GM19438 (cell line): ENCODE measurements around the gene AKAP7.
"Not testable (repeated sequence)": the region's sequence is repeated elsewhere in the genome, so short reads cannot be mapped to it uniquely, and the experiment has no call there.

Source experiments
- ATAC-seq: cut with Tn5 transposase; IDR thresholded peaks from one replicate; pipeline ENCODE4 v1.9.1; 2021; ENCODE audit warnings: low read depth; ENCODE audit not compliant: unreplicated experiment

Gene AKAP7

DNA sequence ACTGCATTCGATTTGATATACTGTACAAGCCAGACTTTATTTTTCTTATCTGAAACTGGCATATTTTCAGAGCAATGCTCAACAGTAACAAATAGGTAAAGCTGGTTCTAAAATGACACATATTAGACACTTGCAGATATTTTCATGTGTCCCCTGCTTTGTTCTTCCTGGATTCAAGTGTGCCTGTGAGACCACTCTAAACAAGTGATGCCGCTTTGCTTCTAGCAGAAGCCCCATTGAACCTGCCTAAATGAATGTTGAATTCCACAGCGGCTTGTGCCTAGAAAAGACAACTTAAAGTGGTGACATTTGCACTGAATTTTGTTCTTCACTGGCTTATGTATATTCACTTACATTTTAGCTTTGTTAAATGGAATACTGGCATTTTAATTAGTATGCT lies 115.7 kb downstream of the AKAP7 start:
- ATAC-seq = no peak

DNA sequence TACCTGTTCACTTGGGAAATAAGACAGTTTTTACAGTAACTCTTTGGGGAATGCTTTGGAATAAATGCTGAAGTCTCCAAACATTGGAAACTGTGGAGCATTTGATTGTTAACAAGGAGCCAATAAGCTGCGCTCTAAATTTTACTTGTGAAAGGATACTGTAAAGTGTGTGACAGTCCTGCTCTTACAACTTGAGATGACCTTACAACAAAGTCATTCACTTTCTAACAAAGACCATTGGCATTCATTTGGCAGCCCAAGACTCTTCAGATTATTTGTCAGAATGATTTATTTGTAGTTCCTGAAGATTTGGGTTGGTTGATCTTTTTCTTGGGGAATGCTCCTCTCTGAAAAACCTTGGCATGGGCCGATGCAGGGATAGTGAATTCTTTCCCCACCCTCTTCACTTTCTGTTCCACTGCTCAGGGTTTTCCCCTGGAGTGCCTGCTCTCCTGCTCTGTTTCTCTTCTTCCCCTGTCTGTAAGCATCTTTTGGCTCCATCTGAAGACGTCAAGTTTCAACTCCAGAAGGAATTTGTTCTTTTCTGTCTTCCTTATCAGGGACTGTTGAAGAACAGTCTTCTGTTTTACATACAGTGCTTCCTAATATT lies 116.4 kb downstream of the AKAP7 start:
- no peak for ATAC-seq

DNA sequence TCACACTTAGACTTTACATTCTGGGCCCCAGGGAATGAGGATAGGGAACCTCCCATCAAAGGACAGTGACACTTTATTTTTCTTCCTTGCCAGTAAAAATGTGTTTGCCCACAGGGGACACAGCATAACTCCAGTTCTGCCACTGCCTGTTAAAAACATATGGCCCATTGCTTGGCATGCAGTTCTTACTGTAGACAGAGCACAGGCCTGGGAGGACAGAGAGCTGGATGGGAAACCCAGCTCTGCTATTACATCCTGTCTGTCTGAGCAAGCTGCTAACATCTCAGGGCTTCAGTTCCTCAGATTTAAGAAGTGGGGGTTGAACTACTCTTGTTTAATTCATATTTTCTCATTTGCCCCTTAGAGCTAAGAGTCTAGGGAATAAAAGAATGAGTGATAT lies 120.2 kb downstream of the AKAP7 start:
- ATAC-seq = no peak

DNA sequence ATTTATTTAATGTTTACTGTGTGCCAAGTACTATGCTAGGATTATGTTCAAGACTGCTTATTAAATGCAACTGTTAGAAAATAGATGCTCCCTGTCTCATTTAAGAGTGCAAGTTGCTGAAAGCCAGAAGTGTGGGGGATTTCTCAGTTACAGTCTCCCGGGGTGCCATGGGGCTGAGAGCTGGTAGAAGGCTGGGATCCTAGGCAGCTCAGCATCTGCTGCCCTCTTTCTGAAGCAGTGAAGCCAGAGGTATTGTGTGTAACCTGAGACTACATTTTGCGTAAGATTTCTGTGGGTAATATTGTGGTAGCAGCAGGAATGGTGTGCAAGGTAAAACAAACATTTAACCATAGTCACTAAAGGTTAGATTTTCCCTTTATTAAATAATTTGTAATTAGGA lies 120.6 kb downstream of the AKAP7 start:
- no peak for ATAC-seq

DNA sequence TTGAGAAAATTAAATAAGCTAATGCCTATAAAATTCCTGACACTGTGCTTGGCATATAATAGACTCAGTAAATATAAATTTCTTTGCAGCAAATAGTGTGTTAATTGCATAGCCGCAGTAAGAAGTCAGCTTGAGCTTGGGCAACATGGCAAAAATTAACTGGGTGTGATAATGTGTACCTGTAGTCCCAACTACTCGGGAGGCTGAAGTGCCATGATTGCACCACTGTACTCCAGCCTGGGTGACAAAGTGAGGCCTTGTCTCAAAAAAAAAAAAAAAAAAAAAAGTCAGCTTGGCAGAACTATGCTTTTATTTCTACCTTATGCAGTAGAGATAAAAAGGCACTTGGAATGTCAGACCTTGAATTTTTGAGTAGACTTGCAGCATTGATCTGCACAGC lies 121.8 kb downstream of the AKAP7 start:
- ATAC-seq = no peak

DNA sequence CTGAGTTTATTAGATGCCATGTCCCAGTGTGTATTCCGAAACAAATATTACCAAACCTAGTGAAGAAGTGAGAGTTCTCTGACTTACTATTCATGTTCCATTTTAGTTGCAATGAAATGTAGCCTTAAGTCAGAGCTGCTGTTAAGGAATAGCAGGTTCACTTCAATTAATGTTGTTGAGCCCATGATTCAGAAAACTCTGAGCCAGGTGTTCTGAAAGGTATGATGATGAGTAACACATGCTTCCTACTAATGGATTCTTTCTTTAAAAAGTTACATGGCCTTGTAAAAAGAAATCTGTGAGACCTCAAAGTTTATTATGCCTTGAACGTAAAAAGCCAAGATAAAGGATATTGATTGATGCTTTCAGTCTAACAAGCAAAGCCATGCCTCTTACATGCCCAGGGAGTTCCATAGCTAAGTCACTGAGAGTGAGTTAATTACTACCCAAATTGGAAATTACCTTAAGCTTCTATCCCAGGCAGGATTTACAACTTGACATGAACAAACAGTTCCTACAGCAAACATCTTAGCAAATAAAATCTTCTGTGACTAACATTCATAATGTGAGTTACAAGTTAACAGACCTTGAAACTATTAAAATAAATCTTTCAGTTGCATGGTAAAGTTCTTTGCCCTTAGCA lies 122.9 kb downstream of the AKAP7 start:
- no peak for ATAC-seq

DNA sequence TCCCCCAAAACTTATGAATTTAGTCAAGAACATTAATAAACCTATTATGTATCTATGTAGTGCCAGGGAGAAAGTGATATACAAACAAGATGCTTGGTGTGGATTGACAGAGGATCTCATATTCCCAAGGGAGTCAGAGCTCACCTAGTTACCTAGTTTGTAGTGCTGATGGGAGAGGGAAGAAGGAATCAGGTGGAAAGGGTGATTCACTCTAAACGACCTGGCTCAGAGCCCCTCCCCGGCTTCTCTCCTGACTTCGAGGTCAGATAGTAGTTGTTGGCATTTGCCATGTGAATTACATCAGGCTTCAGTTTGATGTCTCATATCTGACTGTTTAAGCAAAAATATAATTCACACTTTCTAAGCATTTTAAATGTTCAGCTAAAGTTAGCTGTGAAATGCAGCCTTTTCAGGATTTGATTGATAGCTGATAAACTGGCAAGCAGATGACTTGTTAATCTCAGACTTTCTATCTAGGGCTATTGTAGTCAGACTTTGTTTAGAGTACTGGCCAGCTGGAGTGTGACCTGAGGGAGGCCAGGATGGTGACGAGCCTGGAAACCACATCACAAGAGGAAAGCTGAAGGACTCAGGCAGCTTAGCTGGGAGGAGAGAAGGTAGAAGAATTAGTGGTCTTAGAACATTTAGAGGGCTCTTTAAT lies 123.7 kb downstream of the AKAP7 start:
- no peak for ATAC-seq

DNA sequence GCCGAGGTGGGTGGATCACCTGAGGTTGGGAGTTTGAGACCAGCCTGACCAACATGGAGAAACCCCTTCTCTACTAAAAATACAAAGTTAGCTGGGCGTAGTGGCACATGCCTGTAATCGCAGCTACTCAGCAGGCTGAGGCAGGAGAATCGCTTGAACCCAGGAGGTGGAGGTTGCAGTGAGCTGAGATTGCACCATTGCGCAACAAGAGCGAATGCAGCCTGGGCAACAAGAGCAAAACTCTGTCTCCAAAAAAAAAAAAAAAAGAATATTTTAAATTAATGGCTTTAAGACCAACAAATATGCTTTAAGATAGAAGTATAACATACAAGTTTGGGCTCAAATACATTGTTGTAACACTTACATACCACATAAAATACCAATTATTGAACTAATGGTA lies 125.7 kb downstream of the AKAP7 start:
- ATAC-seq = not testable (repeated sequence)

DNA sequence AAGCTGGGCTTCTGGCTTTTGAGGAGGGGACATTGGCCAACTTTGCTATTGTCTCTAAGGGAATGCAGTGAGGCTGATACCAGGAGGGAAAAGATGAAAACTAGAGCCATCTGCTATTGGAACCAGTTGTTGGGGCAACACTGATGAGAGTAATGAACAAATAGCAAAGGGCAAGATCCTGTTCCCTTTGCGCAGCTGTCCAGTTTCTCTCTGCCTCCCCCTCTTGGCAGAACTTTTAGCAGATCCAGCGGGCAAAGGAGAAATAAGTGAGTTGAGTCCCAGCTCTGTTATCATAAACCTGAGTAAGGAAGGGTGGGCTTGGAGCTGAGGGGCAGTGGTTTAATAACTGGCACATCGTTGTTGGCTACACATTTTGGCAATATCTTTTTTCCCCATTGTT lies 126.8 kb downstream of the AKAP7 start:
- no peak for ATAC-seq

DNA sequence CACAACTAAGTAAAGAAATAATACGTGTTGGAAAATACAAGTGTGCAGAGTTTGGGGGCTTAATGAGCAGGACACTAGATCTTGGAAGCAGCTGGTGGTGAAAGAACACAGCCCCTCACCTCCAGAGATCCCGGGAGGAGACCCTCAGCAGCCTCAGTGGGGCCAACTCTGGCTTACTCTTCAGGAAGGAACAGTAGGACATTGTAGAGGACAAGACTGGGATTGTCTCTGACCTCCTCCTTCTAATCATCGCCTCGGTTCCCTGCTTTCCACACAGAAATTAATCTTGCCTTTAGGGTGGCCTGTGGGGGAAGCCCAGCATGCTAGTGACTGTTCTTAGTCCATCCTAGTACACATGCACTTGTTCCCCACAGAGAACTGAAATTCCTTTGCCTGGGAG lies 130.7 kb downstream of the AKAP7 start:
- ATAC-seq = no peak

DNA sequence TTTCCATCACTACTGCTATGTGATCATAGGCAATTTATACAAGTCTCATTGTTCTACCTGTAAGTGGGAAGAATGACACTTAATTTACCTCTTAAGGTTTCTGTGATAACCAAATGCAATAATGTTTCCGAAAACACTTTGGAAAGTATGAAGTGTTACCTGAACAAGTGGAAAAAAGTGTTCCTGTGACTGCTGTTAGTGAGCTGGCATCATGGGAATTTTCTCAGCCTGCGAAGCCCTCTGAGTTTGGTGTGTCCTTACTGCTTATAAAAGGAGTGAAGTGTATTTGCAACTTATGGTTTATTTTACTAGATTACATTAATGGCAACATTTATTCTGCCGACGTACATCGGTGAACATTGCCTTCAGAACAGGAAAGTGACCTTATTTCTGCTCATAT lies 133.0 kb downstream of the AKAP7 start:
- ATAC-seq = no peak

DNA sequence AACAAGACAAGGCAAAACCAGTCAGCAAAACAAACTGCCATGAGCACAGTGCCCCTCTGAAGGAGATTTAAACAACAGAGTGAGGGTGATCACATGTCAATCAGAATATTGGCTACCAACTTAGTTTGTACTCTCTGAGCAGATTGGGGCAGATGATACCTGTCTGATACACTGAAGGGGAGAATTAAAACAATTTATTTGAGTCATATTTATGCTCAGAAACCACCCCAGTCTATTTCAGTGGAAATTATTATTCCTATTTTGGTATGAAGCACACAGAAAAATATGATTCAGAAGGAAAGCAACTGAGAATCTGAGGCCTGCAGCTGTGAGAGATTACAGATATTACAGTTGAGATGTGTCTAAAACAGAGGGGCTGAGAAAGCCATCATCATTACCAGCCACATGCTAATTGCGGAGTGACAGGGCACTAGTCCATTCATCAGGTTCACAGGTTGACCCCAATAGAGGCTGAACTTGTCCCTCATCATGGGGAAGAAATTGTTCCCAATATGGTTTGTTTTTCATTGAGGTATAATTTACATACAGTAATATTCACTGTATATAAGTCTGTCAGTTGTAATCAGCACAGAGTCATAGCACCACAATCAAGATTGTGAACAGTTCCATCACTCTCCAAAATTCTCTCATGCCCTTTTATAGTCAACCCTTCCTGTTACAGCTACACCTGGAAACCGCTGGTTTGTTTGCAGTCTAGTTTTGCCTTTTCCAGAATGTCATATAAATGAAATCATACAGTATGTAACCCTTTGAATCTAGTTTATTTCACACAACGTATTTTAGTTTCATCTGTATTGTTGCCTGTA lies 134.5 kb downstream of the AKAP7 start:
- ATAC-seq = no peak

DNA sequence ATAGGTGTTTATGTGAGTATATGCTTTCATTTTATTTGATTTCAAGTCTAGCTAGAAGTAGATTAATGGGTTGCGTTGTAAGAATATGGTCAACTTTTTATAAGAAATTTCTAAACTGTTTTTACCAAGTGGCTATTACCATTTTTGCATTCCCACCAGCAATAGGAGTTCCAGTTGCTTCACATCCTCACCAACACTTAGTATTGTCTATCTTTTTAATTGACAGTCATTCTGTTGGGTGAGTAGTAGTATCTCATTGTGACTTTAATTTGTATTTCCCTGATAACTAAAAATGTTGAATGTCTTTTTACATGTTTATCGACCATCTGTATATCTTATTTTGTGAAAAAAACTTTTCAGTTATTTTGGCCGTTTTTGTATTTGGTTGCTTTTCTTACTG lies 135.3 kb downstream of the AKAP7 start:
- no peak for ATAC-seq

DNA sequence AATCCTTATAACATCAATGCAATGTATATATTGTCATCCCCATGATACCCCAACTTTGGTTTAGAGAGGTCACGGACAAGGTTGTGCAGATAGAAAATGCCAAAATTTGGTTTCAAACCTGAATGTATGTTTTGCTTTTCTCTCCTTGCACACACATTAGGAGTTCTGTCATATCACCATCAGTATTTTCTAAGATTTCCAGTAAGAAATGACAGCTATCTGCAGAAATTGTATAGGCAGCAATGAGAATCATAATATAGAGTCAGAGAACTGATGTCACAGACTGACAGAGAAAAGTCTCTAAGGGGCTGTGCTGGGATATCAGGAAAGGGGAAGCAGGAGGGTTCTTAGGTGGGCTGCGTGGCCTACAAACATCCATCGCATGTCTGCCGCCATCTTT lies 140.0 kb downstream of the AKAP7 start:
- ATAC-seq = no peak

DNA sequence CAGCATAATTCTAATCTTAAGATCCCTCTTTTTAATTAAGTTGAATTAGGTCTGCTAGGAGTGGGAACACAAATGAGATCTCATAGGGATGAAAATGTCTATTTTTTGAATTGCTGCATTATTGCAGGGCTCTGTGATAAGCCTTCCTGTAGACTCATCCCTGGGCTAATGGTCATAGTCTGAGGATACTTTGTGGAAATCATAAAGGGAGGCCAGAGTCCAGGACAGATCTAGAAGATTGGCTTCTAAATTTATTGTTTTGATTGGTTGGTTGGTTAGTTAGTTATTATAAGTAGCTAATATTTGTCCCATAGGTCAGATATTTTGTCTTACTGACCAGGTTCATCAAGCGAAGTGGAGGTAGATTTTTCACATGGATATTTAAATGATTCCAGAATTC lies 142.3 kb downstream of the AKAP7 start:
- ATAC-seq = no peak

DNA sequence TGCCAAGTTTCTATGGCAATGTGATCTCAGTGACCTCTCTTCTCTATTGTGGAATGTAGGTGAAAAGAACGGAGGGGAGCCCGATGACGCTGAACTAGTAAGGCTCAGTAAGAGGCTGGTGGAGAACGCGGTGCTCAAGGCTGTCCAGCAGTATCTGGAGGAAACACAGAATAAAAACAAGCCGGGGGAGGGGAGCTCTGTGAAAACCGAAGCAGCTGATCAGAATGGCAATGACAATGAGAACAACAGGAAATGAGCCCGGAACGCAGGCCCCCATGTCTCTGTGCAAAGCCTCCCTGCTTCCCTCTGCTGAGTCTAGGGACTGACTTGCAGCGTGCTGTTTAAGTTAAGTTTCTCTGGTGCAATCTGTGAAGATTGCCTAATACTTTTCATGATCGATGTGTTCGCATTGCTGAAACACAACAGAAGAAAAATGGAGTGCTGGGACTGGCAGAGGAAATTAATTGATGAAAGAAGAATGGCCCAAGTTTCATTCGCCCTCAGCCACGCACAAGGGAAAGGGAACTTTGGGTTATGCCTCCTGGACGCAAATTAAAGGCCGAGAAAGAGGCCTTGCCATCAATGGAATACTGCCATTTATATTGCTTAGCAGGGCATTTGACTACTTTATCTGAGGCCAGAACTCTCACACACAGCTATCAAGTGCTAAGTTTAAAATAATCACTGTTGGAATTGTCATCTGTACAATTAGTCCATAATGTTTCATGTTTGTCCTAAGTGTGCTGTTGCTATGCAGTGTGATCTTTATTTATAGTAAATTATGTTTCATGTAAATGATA lies 146.4 kb downstream of the AKAP7 start:
- peak; percentile 85 for ATAC-seq

DNA sequence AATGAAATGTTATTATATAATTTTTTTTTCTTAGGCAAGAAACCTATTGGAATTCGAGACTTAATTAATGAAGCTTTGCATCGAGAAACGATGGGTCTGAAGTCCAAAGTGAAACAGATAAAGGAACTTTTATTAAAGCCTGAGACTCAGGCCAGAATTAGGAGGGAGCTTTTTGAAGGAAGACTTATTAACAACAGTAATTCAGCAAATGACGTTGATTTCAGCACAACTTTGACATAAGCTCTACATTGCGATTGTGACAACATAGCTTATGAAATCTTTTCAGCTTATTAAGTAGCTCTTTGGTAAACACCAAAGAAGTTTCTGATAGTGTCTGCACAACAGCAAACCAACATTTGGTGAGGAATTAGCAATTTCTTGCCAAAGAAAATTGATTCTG lies 147.1 kb downstream of the AKAP7 start:
- ATAC-seq = no peak

DNA sequence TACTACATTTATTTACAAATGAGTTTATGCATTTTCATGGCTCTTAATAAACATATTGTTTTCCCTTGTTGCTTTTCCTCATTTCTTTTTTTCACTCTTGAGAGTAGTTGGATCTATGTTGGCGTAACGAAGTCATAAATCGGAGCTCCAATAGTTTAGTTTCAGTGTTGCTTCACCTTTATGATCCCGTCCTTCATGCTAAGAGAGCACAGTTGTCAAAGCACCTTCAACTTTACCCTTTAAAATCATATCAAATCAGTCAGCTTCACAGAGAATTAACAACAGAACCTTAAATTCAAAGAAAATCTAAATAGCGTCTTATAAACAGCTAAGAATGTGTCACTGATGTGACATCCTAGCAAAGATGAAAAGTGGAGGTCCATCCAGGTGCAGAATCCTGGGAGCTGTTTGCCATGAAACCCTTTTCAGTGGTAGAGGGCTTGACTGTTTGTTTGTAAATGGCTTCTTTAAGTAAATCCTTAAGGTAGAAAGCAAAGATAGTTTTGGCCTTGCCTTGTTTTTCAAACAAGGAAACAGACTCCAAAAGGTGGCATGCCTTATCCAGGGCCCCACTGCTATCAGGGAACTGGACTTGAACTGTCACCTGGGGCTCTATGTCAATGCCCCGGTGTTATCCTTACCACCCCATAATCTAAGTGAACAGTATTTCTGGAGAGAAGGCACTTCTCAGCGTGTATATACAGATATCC lies 148.4 kb downstream of the AKAP7 start:
- no peak for ATAC-seq

DNA sequence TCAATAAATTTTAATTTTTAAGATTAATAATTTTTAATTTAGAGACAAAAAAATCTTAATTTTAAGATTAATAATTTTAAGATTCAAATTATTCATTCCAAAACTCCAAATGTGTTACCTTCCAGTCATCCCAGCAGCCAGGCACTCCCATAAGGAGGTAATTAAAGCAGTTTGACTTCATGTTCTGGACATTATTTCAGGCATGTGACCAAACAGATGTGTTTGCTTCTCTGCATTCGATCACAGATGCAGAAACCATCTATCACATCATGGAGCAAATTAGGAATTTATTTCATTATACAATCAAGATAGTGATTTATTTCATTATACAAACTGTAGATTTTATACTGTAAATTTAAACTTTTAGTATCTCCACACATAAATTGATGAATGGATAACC lies 150.3 kb downstream of the AKAP7 start:
- no peak for ATAC-seq

DNA sequence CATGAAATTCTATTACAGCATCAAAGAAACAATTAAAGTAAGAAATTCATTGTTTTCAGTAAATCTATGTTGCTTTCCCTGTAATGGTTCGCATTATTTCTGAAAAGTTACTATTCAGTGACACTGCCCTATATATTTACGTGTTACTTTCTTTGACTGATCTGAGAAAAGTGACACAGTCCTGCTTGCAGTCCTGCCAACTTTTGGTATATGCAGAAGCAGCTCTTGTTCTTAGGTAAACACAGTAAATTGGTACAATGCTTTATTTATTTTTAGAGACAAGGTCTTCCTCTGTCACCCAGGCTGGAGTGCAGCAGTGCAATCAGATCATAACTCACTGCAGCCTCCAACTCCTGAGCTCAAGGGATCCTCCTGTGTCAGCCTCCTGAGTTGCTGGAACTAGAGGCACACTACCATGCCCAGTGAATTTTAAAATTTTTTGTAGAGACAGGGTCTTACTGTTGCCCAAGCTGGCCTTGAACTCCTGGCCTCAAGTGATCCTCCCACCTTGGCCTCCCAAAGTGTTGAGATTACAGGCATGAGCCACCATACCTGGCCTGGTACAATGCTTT lies 151.3 kb downstream of the AKAP7 start:
- no peak for ATAC-seq
